ENCODE data around the gene MPPED2. TPM values are rescaled to one million over a fixed set of nuclear protein-coding genes. Genes with fewer than 3 reads are reported as not detected.

Gene MPPED2
- total RNA-seq, 1 experiment from 2014 or later, result not detected

DNA sequence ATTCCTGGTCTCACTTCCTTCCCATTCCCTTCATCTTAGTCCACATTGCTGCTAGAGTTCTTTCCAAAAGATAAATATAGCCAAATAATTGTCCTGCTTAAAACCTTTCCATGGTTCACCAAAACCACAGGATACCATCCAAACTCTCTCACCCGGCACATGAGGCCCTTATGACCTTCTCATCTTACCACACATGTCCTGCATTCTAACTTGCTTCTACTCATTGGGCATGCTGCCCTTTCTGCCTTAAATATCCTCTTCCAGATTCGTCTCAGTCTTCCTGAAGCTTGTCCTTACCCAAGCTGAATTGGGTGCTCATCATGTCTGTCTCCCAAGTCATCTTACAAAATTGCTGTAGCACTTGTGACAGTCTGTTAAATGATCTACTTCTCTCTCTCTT lies 114.9 kb downstream of the MPPED2 start:
- DNase-seq (ENCODE audit: low read depth, low spot score) (no peak), ATAC-seq (no peak)
- Histone ChIP-seq H3K4me2 (ENCODE audit: low read length) (no peak overlapping the region), H3K27me3 (ENCODE audit: insufficient read depth, low read length) (no peaks in the 10 kb centered on the region), H2AFZ (ENCODE audit: low read depth, low read length, poor library complexity, severe bottlenecking) (no peak overlapping the region), H3K79me2 (ENCODE audit: insufficient read depth, low read length) (no peaks in the 10 kb centered on the region), H3K9me2 (ENCODE audit: insufficient read depth) (no peaks in the 10 kb centered on the region), H4K20me1 (ENCODE audit: insufficient read depth) (no peaks in the 10 kb centered on the region), H3K27ac (ENCODE audit: low read depth, low read length) (no peak overlapping the region), H3K36me3 (ENCODE audit: control insufficient read depth in 1 of 2, insufficient read depth in 2 of 2, low read length in 2 of 2) (no peaks in the 10 kb centered on the region), H3K4me1 (ENCODE audit: control insufficient read depth in 1 of 2, insufficient read depth in 2 of 2, low read length in 2 of 2) (no peaks in the 10 kb centered on the region), H3K9me3 (ENCODE audit: control insufficient read depth in 1 of 2, insufficient read depth in 1 of 2, low read depth in 1 of 2, low read length in 2 of 2) (no peaks in the 10 kb centered on the region), H3K9ac (ENCODE audit: low read length) (no peak overlapping the region), H3K4me3 (replicated peaks in 1 of 2; ENCODE audit: low read depth in 1 of 2, low read length in 2 of 2) (no peak overlapping the region)
- POLR2A ChIA-PET, result no interaction called here
- BruUV-seq (replicated peaks), result no TSS peak
- TF ChIP-seq, protein P1, sequence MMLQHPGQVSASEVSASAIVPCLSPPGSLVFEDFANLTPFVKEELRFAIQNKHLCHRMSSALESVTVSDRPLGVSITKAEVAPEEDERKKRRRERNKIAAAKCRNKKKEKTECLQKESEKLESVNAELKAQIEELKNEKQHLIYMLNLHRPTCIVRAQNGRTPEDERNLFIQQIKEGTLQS (IDR thresholded peaks at IDR 0.05), result no peak
- TF ChIP-seq ZNF274 (IDR thresholded peaks at IDR 0.05; ENCODE audit: low read depth, low read length) (no peak), CTCF (IDR thresholded peaks at IDR 0.05 in 2 of 3, conservative IDR thresholded peaks at IDR 0.05 in 1 of 3; ENCODE audit: borderline replicate concordance in 1 of 3, insufficient read depth in 1 of 3, low read depth in 2 of 3, low read length in 2 of 3) (no peak), TCF7L2 (IDR thresholded peaks at IDR 0.05; ENCODE audit: borderline replicate concordance, extremely low read depth, insufficient read depth, insufficient read length) (no peak), SRF (IDR thresholded peaks at IDR 0.05; ENCODE audit: low read depth) (no peak), POLR2A (IDR thresholded peaks at IDR 0.05; ENCODE audit: borderline replicate concordance, extremely low read depth, insufficient read depth, insufficient read length) (no peak), ZFX (IDR thresholded peaks at IDR 0.05) (no peak), SIN3A (IDR thresholded peaks at IDR 0.05; ENCODE audit: low read depth) (no peak), SP1 (IDR thresholded peaks at IDR 0.05; ENCODE audit: low read depth) (no peak), EZH2phosphoT487 (IDR thresholded peaks at IDR 0.05; ENCODE audit: borderline replicate concordance) (no peak), REST (IDR thresholded peaks at IDR 0.05; ENCODE audit: low read depth) (no peak), EZH2 (IDR thresholded peaks at IDR 0.05) (no peak), RAD21 (IDR thresholded peaks at IDR 0.05; ENCODE audit: low read depth) (no peak), POLR2AphosphoS5 (IDR thresholded peaks at IDR 0.05; ENCODE audit: low read depth, low read length) (no peak), YY1 (IDR thresholded peaks at IDR 0.05; ENCODE audit: extremely low read depth, insufficient replicate concordance, low read depth, low read length) (no peak), EGR1 (IDR thresholded peaks at IDR 0.05; ENCODE audit: low read depth) (no peak)
- TF ChIP-seq, protein P2, sequence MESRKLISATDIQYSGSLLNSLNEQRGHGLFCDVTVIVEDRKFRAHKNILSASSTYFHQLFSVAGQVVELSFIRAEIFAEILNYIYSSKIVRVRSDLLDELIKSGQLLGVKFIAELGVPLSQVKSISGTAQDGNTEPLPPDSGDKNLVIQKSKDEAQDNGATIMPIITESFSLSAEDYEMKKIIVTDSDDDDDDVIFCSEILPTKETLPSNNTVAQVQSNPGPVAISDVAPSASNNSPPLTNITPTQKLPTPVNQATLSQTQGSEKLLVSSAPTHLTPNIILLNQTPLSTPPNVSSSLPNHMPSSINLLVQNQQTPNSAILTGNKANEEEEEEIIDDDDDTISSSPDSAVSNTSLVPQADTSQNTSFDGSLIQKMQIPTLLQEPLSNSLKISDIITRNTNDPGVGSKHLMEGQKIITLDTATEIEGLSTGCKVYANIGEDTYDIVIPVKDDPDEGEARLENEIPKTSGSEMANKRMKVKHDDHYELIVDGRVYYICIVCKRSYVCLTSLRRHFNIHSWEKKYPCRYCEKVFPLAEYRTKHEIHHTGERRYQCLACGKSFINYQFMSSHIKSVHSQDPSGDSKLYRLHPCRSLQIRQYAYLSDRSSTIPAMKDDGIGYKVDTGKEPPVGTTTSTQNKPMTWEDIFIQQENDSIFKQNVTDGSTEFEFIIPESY (IDR thresholded peaks at IDR 0.05; ENCODE audit: extremely low read depth, insufficient replicate concordance, low read length), result no peak
- RAD21 ChIA-PET (ENCODE audit: low non-redundant PET in 1 of 2, low total read pairs in 2 of 2, uncharacterized antibody in 2 of 2, unreplicated experiment in 2 of 2), result no interaction called here
- CTCF ChIA-PET, result no interaction called here
- intact Hi-C loops (cut with micrococcal nuclease), result no loop called here
